HuH-7.5 (cell line): Measurements from ENCODE around the gene PITPNC1.
A peak's percentile ranks its signal among the peaks of the same experiment; 100 is the strongest.
"Not testable (repeated sequence)": the region's sequence is repeated elsewhere in the genome, so short reads cannot be mapped to it uniquely, and the experiment has no call there.

Experiments
- DNase-seq: peaks from one replicate; pipeline ENCODE4 v3.0.0; 2011; ENCODE audit warnings: low spot score

PITPNC1 gene

DNA sequence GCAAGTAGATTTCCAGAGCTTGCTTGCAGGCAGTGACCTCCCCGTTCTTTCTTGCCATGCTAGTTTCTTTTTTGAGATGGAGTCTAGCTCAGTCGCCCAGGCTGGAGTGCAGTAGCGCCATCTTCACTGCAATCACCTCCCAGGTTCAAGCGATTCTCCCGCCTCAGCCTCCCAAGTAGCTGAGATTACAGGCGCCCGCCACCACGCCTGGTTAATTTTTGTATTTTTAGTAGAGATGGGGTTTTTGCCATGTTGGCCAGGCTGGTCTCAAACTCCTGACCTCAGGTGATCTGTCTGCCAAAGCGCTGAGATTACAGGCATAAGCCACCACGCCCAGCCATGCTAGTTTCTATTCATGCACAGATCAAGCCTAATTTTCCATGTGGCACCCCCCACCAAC, 139.5 kb downstream of the PITPNC1 start:
- DNase-seq: not testable (repeated sequence)

DNA sequence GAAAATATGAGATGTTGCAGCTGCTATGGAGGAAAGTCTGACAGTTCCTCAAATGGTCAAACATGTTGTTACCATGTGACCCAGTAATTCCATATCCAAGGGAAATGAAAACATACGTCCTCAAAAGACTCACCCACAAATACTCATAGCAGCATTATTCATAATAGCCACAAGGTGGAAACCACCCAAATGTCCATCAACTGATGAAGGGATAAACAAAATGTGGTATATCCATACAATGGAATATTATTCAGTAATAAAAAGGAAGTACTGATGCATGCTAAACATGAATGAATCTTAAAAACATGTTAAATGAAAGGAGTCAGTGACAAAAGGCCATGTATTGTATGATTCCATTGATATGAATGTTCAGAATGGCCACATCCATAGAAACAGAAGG, 140.2 kb downstream of the PITPNC1 start:
- no peak for DNase-seq

DNA sequence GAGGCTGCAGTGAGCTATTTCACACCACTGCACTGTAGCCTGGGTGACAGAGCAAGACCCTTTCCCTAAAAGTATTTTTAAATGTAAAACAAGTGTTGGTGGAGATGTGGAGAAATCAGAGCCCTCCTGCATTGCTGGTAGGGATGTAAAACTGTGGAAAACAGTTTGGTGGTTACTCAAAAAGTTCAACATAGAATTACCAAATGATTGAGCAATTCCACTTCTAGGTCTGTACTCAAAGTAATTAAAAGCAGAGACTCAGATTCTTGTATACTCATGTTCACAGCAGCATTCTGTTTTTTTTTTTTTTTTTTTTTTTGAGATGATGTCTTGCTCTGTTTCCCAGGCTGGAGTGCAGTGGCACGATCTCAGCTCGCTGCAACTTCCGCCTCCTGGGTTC, 141.8 kb downstream of the PITPNC1 start:
- no peak for DNase-seq

DNA sequence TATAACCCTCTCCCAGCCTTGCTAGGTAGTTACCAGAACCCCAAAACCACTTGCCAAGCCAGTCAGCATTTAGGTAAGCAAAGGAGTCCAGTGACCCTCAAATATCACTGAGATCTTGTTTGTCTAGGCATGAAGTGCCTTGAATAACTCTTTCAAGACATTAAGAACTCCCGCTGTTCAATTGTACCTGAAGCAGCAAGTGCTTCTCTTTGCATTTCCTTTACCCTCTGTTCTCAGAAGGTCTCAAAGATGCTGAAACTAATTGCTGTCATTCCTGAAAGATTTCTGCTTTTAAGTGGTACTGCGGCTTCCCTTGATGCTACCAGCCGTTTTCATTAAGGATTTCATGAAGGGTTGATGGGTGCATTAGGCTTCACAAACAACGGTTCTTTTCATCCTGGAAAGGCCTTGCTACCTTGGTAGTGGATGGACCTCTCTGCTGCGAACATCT, 142.7 kb downstream of the PITPNC1 start:
- DNase-seq: no peak

DNA sequence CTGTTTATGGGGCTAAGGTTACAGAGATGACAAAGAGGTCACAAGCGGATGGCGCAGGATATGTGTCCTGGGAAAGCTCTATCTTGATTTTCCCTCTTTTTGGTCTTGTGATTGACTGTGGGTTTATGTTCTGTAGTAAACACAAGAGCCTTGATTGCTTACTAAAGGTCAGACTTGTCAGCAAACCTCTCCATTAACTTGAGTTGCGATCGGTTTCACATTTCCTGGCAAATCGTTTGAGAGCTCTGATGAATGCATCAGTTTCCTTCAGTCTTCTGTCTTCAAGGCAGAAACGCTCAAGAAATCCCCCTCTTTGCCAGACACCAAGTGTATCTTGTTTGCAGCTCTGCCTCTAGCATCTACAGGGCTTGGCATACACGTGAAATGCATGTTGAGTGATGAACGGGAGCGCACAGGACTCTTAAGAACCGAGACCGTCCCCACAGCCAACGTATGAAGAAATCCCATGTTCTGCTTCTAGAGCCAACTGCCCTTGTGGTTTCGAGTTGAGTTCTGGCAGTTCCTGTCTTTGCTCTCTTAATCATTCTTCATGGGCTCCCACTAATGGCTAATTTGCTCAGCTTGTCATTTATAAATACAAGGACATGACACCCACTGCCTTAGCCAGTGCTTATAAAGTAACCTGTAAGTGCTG, 143.3 kb downstream of the PITPNC1 start:
- no peak for DNase-seq

DNA sequence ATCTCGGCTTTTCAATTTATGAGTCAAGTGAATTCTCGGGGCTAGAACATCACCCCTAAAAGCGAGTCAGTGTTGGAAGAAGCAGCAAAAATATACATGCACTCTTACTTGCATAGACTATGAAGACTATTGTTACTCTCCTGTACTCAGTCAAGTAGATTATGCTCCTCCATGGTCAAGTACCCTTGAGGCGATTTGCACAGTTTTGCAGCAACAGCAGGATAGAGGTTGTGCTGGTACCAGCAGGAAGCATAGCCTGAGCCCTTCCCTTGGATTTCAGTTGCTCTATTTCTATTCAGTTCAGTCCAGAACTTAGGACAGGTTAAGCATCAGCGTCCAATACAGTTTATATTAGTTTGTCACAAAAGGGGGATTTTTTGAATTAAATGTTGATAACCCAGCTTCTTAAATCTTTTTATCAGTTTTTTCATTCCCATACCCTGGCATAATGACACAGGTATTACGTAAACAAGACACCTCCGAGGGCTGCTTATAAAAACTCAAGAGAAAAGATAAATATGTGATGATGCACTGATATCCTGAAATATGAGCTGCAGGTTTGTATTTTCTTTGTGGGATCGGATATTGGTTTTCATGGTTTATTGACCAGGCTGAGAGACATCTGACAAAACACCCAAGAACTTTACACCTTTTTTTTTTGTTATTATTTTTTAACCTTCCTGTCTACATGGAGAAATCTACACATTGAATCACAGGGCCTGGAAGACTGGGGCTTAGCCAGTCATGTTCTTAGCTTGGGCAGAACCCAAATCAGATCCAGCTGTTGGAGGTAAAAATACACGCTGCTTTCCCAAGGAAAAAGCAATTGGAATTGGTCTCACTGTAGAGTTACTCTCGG, 144.1 kb downstream of the PITPNC1 start:
- DNase-seq: no peak

DNA sequence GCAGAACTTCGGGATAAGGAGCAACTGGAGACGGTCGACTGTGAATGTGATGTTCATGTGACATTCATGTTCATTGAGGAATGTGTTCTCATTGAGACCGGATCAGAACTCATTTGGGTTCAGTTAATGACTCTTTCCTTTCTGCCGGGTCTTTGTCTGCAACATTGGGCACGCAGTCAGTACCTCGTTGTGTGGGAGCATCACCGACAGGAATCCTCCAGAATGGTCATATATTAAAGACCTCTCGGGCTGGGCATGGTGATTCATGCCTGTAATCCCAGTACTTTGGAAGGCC, 144.6 kb downstream of the PITPNC1 start:
- no peak for DNase-seq

DNA sequence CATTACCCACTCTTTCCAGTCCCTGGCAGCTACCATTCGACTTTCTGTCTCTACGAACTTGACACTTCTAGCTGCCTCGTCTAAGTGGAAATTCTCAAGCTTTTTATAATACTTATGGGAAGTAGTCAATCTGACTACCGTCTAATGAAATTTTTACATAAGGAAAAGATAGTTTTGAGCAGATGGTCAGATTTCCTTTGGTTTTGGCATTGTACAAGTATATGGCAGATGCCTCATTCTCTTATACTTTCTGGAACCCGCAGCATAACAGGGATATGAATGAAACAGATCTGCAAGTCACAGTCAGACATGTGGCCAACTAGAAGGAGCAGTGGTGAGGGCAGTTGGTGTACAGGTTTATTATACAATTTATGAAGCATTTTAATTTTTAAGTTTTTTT, 146.0 kb downstream of the PITPNC1 start:
- no peak for DNase-seq

DNA sequence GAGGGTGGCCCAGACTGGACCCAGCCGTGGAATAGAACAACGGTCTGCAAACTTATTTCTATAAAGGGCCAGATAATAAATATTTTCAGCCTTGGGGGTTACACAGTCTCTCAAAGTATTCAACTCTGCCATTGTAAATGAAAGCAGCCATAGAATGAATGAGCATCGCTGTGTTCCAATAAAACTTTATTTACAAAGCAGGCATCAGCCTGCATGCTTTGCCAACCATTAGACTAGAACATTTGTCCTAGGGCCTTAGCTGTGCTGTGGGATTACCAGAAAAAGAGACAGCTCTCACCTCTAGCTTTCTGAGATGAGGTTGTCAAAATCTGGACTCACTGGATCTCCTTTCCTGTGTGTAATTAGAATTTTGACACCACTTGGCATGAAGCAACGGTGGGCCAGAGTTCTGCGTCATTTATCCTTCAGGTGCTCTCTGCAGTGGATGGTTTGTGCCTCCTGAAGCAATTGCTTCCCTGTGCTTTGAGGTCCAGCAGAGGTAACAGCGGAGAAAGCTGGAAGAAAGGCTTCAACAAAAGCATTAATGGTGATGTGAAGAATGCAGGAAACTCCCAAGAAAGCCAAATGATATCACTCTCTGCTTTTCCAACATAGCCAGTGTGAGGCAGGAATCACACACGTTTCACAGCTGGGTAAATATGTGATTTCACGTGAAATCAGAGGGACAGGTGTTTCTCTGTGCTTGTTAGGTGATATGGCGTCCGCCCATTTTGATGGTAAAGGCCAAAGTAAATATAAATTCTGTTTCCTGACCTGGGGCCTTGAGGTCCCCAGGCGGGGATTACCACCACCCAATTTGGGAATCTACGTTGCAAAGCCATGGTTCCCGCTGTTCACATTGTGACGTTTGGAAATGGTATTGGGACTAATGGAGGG, 148.4 kb downstream of the PITPNC1 start:
- no peak for DNase-seq

DNA sequence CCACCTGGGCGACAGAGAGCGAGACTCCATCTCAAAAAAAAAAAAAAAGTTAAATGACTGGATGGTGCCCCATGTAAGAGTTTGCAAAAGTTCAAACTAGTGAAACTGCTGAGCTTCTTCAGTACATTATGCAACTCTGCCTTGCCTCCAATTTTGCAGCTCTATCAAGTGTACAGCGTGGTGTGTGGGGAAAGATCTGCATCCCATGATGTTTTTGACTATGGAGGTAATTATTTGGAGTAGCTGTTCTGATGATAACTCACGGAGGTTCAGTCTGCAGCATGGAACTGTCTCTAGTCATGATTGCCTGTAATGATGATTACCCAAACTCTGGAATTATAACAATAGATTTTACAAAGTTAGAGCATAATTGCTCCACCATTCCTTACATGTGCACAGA, 149.6 kb downstream of the PITPNC1 start:
- DNase-seq: no peak

DNA sequence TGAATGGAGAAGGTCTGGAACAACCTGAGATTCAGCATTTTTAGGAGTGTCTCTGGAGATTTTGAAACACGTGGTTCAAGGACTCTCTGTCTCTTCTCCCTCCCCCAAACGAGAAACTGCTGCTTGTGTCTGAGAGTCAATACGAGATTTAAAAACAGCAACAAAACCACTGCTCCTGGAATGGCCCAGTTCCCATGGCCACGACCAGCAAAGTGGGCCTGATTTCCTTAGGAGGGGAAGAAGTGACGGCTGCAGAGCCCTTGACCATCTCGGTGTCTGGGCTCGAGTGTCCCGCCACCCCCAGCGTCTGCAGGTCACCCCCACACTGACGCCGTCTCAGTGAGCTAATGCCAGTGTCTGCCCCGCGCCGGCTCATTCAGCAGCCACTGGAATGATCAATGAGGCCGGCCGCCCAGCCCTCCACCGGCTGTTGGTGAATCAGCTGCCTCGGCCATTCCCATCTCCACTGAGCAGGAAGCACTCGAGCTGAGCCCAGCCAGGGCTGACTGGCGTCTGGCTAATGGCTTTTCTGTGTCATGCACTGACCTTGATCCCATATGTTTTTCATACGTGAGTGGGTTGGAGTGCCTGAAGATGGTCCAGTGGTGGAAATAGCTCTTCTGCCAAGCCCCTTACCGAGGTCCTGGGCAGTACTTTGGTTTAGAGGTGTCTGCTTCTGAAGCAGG, 151.8 kb downstream of the PITPNC1 start:
- peak; percentile 64 for DNase-seq

DNA sequence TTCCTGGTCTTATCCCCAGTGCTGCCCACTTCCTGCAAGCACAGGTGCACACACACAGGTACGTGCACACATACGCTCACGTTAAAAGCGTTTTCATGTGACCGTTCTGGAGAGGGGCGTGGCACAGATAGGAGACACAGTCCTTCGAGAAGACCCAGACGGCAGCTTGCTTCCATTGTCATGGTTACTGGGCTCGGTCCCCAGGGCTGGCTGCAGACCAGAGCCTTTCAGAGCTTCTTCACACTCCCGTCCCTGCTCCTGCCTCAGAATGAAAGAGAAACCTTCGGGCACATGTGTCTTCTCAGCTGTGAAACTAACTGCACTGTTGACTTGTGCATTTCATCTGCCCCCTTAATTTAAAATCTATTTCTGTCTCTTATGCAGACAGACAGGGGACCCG, 154.2 kb downstream of the PITPNC1 start:
- DNase-seq: no peak

DNA sequence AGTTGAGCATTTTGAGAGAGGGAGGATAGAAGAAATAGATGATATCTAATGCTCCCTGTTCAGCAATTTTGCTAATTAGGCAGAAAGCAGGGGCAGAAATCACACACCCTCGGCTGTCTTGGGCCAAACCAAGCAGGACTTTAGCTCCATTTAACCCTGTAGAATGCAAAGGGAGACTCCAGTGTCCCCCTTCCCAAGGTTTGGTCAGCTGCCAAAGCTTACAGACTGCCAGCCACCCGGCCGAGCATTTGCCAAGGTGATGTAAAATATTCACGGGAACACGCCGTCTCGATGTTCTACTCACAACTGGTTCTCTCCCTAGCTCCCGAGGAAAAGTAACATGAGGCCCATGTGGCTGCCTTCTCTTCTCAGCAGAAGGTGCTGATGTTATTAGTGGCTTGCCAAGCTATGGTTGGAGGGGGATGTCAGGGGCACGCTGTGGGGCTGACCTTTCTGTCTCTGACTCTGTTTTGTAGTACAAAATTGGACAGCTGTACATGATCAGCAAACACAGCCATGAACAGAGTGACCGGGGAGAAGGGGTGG, 155.3 kb downstream of the PITPNC1 start:
- DNase-seq: no peak

DNA sequence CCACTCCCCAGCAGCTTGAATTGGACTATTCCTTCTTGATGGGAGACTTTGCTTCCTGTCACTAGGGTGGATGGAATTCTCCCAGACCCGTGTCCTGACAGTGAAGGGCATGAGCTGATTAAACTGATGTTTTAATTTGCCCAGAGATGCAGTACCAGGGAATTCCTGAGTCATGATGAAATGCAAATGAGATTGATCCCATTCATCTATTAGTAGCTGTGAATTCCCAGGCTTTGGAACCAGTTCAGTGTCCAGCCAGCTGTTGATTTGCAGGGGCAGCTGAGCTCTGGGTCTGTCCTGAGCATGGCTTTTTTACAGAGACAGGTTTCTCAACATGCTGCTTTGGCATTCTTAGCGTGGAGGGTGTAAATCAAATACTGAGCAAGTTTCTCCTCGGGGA, 157.9 kb downstream of the PITPNC1 start:
- DNase-seq: no peak

DNA sequence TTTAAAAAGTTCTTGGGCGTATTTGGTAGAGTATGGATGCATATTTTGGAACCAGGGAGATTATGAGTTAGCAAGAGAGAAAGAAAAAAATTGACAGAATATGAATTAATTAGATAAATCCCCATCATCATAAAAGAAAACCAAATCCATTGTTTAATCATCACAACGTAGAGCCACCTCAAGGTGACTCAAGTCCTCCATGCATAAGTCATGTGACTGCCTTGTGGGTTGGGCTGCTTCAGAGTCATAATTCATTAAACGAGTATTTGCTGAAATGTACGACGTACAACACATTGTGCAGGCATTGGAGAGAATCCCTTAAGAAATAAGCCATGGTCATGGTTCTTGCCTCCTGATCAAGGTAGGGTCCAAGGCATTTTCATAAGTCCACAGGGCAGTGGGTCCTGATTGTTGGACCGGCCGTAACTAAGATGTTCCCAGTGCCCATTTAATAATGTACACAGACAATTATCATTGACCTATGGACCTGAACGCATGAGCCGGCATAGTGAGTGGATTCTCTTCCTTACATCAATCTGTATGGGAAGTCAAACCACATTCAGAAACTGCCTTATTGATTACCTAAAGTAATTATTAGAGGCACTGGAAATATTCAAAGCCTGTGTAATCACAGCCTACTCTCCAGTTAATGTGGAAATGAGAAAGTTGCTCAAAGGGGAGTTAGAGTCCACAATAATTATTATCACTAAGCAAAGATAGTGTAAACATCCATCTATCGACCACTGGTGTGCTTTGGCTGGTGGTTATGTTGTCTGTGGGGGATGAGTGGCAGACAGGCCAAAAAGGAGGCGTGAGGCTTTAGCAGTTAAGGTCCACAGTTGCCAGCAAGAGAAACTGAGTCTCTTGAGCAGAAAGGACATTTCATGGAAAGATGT, 165.4 kb downstream of the PITPNC1 start:
- DNase-seq: no peak

DNA sequence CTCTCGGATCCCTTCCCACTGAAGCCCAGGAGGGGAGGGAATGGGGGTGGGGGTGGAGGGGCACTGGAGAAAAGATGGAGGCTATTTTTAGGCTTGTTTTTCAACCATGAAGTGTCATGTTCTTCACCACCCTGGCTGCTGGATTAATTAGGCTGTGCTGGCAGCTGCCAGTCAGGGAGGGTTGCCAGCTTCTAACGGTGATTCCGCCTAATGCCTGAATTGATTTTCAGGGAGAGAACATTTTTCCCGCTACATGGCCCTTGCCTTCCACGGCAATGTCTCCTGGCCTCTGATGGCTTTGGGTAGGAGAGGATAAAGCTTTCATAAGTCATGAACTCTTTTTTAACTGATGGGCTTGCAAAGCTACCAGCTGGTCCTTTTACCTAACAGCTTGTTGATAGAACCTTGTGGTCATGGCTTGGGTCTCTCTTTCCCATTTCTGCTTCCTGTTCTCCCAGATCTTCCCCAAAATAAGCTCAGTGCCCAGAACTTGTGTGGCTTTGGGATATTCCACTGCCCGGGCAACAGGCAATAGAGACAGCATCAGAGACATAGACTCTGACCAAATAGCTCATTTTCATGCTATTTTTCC, 167.4 kb downstream of the PITPNC1 start:
- DNase-seq: no peak

DNA sequence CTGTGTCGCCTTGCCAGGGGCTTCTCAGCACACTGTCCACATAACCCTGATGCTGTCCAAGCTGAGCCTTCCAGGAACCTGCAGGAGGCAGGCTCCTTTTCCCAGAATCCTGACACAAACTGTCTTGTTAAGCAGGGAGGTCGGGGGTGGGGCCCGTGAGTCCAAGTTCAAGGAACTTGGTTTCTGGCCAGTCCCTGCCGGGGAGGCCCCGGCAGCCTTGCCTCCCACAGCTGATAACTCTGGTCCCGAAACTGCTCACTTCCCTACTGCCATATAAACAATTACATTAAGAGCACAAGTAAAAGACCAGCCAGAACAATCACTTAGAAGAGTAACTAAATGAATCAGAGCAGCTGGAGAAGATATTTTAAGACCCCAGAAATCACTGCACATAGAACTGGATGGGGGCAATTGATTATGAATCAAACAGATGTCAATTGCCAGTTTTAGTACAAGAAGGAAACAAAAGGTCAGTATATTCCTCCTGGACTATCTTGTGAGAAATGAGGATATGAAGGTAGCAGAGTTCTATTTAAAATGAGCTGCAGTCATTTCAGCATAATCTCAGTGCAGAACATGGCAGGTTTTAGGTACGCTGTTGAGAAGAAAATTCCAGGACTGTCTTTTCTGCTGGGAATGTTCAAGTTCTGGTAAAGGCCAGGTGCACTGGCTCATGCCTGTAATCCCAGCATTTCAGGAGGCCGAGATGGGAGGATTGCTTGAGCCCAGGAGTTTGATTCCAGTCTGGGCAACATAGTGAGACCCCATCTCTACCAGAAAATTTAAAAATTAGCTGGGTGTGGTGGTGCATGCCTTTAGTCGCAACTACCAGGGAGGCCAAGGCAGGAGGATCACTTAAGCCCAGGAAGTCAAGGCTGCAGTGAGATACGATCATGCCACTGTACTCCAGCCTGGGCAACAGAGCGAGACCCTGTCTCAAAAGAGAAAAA, 169.8 kb downstream of the PITPNC1 start:
- DNase-seq: no peak

DNA sequence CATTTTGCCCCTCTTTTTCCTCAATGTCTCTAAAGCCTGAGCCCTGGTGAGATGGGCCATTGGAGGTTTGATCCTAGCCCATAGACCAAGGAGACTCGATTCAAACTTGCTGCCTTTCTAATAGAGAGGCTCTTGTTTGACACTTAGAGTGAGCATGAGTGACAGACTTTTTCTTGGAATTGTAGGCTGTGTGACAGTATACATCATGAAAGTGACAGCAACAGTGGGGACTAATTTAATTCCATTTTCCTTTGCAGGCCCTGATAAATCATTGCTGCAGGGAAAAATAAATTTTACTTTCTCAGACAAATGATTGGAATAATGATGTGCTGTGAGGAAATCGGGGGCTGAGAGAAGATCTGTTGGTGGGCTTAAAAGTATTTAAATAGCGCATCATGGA, 171.6 kb downstream of the PITPNC1 start:
- no peak for DNase-seq

DNA sequence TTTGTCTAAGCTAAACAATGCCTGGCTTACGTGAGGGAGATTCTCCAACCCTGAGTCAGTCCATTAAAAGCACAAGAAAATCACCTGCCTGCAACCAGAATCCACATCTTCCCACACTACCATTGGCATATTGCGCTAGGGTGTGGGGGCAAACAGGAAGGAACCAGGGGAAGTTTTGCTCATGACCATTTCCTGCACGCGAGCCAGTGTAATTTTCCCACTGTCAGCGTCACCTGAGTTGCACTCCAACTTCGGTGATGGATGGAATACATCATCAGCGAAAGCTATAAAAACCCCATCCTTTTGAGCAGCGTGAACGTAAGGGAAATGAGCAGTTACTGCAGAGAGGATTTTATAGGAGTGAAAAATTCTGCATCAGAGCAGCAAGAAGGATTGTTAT, 172.7 kb downstream of the PITPNC1 start:
- DNase-seq: no peak
